GM23338 (cell line): ENCODE results near the gene VAV3. TPM values are rescaled to one million over a fixed set of nuclear protein-coding genes. Genes with fewer than 3 reads are reported as not detected.
A peak's percentile ranks its signal among the peaks of the same experiment; 100 is the strongest.

Source experiments
- ATAC-seq: fragments of 200-7000 bp; cut with Tn5 transposase; 3 replicates; pipeline ENCODE4 v1.9.1; 2020
- DNase-seq: peaks from one replicate; pipeline ENCODE4 v3.0.0-alpha.2; 2015; ENCODE audit warnings: low spot score
- H2AFZ ChIP-seq: fragments of 200-600 bp; sonication (generic); 2 replicates; pipeline ENCODE4 v1.8.0; 2016; ENCODE audit warnings: antibody characterized with exemption, mild to moderate bottlenecking, moderate library complexity
- H3F3A ChIP-seq: fragments of 200-600 bp; sonication (generic); replicated peaks from 2 replicates; pipeline ENCODE4 v1.8.0; 2017; ENCODE audit warnings: antibody characterized with exemption, mixed run types, low read depth
- H3K27ac ChIP-seq: fragments of 200-600 bp; sonication (generic); 2 replicates; pipeline ENCODE4 v1.6.1; 2016; ENCODE audit warnings: low read depth
- H3K27me3 ChIP-seq: fragments of 200-600 bp; sonication (generic); 2 replicates; pipeline ENCODE4 v1.8.0; 2016; ENCODE audit warnings: mild to moderate bottlenecking, mixed run types, moderate library complexity; ENCODE audit not compliant: insufficient read depth
- H3K36me3 ChIP-seq: fragments of 200-600 bp; sonication (generic); 2 replicates; pipeline ENCODE4 v1.8.0; 2016; ENCODE audit warnings: mild to moderate bottlenecking; ENCODE audit not compliant: insufficient read depth
- H3K4me1 ChIP-seq: fragments of 200-600 bp; sonication (generic); 2 replicates; pipeline ENCODE4 v1.8.0; 2016; ENCODE audit warnings: mild to moderate bottlenecking, moderate library complexity; ENCODE audit not compliant: insufficient read depth
- H3K4me2 ChIP-seq: fragments of 200-600 bp; sonication (generic); 2 replicates; pipeline ENCODE4 v1.7.1; 2017; ENCODE audit warnings: mixed run types
- H3K4me3 ChIP-seq: fragments of 200-600 bp; sonication (generic); 2 replicates; pipeline ENCODE4 v1.6.1; 2016; ENCODE audit warnings: mixed run types
- H3K79me2 ChIP-seq: fragments of 200-600 bp; sonication (generic); replicated peaks from 2 replicates; pipeline ENCODE4 v1.8.0; 2017; ENCODE audit warnings: mild to moderate bottlenecking; ENCODE audit not compliant: insufficient read depth
- H3K9me2 ChIP-seq: fragments of 200-600 bp; sonication (generic); 2 replicates; pipeline ENCODE4 v1.8.0; 2017; ENCODE audit not compliant: insufficient read depth
- H4K20me1 ChIP-seq: fragments of 200-600 bp; sonication (generic); replicated peaks from 2 replicates; pipeline ENCODE4 v1.8.0; 2017; ENCODE audit warnings: mild to moderate bottlenecking; ENCODE audit not compliant: insufficient read depth
- H3K27ac Mint-ChIP-seq: 2 replicates; pipeline ENCODE4 v1.8.0; 2020; ENCODE audit warnings: inconsistent platforms, mild to moderate bottlenecking, moderate library complexity, mixed read lengths
- H3K27me3 Mint-ChIP-seq: 3 replicates; pipeline ENCODE4 v1.8.0; 2022; ENCODE audit warnings: low read depth, mild to moderate bottlenecking, moderate library complexity, mixed read lengths, inconsistent platforms; ENCODE audit not compliant: insufficient read depth, poor library complexity
- H3K36me3 Mint-ChIP-seq: 3 replicates; pipeline ENCODE4 v1.8.0; 2021; ENCODE audit warnings: low read depth, mild to moderate bottlenecking, inconsistent platforms, moderate library complexity, mixed read lengths
- H3K4me1 Mint-ChIP-seq: 3 replicates; pipeline ENCODE4 v1.8.0; 2020; ENCODE audit warnings: mild to moderate bottlenecking, inconsistent platforms, mixed read lengths
- H3K4me3 Mint-ChIP-seq: 3 replicates; pipeline ENCODE4 v1.8.0; 2021; ENCODE audit warnings: moderate library complexity, mild to moderate bottlenecking, inconsistent platforms, mixed read lengths
- H3K9me3 Mint-ChIP-seq: 3 replicates; pipeline ENCODE4 v1.8.0; 2020; ENCODE audit warnings: moderate library complexity, mild to moderate bottlenecking, inconsistent platforms, mixed read lengths
- CREB1 ChIP-seq: fragments of 250-450 bp; sonication (Bioruptor Pico); IDR thresholded peaks from 2 replicates; pipeline ENCODE4 v1.5.0; 2020; ENCODE audit warnings: low read depth, mild to moderate bottlenecking, moderate library complexity
- ETS1 ChIP-seq: IDR thresholded peaks from 2 replicates; pipeline ENCODE4 v1.6.1; 2016; ENCODE audit warnings: antibody characterized with exemption
- EZH2 ChIP-seq: fragments of 200-600 bp; sonication (generic); IDR thresholded peaks from one replicate; pipeline ENCODE4 v1.8.0; 2017; ENCODE audit warnings: antibody characterized with exemption, mild to moderate bottlenecking, low read depth; ENCODE audit not compliant: unreplicated experiment
- EZH2phosphoT487 ChIP-seq: fragments of 200-600 bp; sonication (generic); IDR thresholded peaks from one replicate; pipeline ENCODE4 v1.8.1; 2018; ENCODE audit warnings: antibody characterized with exemption; ENCODE audit not compliant: unreplicated experiment
- JUNB ChIP-seq: IDR thresholded peaks from one replicate; pipeline ENCODE4 v1.6.1; 2016; ENCODE audit warnings: antibody characterized with exemption; ENCODE audit not compliant: unreplicated experiment
- NANOG ChIP-seq: IDR thresholded peaks from 2 replicates; pipeline ENCODE4 v1.6.1; 2016; ENCODE audit warnings: antibody characterized with exemption, borderline replicate concordance
- POLR2AphosphoS5 ChIP-seq: IDR thresholded peaks from 2 replicates; pipeline ENCODE4 v1.6.1; 2016; ENCODE audit warnings: antibody characterized with exemption, low read depth
- STAT1 ChIP-seq: IDR thresholded peaks from one replicate; pipeline ENCODE4 v1.6.1; 2016; ENCODE audit warnings: antibody characterized with exemption; ENCODE audit not compliant: unreplicated experiment
- ZNF114 ChIP-seq: fragments of 250-450 bp; sonication (Bioruptor Pico); IDR thresholded peaks from 2 replicates; pipeline ENCODE4 v1.5.0; 2020; ENCODE audit warnings: mild to moderate bottlenecking, moderate library complexity
- ZNF331 ChIP-seq: fragments of 250-450 bp; sonication (Bioruptor Pico); IDR thresholded peaks from 2 replicates; pipeline ENCODE4 v1.5.0; 2020; ENCODE audit warnings: low read depth, mild to moderate bottlenecking, moderate library complexity
- polyA plus RNA-seq: library from polyadenylated mRNA; unstranded; fragments of >200 nt; fragmentation: Nextera tagmentation; extraction: Ambion mirVana; gene quantifications from 2 replicates; pipeline ENCODE4 v1.2.1, GENCODE V29; 2016
- total RNA-seq: library from RNA; depleted of rRNA; stranded (reverse); fragments of >200 nt; shearing (Covaris generic); gene quantifications from 2 replicates; pipeline ENCODE4 v1.2.3, GENCODE V29; 2014
- TF ChIP-seq, protein P1 (sequence below): fragments of 250-450 bp; sonication (Bioruptor Pico); IDR thresholded peaks from 2 replicates; pipeline ENCODE4 v1.5.0; 2020; ENCODE audit warnings: mild to moderate bottlenecking, moderate library complexity
- TF ChIP-seq, protein P2 (sequence below): IDR thresholded peaks from one replicate; pipeline ENCODE4 v1.6.1; 2018; ENCODE audit warnings: antibody characterized with exemption; ENCODE audit not compliant: unreplicated experiment

Gene VAV3
- total and polyA plus RNA-seq, 2 experiments from 2014 or later: 3.0 to 11.3 TPM

DNA sequence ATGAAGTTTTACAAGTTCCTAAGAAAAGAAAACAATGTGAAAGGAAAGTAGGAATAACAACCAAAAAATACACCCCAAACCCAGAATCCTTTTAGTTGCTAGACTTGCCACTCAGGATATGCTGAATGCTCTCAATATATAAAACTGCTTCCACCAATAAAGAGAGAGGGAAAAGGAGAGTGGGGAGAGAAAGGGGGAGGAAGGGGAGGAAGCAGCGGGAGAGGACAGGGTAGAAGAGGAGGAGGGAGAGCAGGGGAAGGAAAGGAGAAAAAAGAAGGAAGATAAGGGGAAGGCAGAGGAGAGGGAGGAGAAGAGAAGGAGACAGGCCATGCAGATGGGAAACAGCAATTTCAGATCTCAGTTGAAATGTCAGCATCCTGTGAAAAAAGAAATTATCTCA is 198.4 kb downstream of the VAV3 start (continued):
- TF ChIP-seq, protein P1, sequence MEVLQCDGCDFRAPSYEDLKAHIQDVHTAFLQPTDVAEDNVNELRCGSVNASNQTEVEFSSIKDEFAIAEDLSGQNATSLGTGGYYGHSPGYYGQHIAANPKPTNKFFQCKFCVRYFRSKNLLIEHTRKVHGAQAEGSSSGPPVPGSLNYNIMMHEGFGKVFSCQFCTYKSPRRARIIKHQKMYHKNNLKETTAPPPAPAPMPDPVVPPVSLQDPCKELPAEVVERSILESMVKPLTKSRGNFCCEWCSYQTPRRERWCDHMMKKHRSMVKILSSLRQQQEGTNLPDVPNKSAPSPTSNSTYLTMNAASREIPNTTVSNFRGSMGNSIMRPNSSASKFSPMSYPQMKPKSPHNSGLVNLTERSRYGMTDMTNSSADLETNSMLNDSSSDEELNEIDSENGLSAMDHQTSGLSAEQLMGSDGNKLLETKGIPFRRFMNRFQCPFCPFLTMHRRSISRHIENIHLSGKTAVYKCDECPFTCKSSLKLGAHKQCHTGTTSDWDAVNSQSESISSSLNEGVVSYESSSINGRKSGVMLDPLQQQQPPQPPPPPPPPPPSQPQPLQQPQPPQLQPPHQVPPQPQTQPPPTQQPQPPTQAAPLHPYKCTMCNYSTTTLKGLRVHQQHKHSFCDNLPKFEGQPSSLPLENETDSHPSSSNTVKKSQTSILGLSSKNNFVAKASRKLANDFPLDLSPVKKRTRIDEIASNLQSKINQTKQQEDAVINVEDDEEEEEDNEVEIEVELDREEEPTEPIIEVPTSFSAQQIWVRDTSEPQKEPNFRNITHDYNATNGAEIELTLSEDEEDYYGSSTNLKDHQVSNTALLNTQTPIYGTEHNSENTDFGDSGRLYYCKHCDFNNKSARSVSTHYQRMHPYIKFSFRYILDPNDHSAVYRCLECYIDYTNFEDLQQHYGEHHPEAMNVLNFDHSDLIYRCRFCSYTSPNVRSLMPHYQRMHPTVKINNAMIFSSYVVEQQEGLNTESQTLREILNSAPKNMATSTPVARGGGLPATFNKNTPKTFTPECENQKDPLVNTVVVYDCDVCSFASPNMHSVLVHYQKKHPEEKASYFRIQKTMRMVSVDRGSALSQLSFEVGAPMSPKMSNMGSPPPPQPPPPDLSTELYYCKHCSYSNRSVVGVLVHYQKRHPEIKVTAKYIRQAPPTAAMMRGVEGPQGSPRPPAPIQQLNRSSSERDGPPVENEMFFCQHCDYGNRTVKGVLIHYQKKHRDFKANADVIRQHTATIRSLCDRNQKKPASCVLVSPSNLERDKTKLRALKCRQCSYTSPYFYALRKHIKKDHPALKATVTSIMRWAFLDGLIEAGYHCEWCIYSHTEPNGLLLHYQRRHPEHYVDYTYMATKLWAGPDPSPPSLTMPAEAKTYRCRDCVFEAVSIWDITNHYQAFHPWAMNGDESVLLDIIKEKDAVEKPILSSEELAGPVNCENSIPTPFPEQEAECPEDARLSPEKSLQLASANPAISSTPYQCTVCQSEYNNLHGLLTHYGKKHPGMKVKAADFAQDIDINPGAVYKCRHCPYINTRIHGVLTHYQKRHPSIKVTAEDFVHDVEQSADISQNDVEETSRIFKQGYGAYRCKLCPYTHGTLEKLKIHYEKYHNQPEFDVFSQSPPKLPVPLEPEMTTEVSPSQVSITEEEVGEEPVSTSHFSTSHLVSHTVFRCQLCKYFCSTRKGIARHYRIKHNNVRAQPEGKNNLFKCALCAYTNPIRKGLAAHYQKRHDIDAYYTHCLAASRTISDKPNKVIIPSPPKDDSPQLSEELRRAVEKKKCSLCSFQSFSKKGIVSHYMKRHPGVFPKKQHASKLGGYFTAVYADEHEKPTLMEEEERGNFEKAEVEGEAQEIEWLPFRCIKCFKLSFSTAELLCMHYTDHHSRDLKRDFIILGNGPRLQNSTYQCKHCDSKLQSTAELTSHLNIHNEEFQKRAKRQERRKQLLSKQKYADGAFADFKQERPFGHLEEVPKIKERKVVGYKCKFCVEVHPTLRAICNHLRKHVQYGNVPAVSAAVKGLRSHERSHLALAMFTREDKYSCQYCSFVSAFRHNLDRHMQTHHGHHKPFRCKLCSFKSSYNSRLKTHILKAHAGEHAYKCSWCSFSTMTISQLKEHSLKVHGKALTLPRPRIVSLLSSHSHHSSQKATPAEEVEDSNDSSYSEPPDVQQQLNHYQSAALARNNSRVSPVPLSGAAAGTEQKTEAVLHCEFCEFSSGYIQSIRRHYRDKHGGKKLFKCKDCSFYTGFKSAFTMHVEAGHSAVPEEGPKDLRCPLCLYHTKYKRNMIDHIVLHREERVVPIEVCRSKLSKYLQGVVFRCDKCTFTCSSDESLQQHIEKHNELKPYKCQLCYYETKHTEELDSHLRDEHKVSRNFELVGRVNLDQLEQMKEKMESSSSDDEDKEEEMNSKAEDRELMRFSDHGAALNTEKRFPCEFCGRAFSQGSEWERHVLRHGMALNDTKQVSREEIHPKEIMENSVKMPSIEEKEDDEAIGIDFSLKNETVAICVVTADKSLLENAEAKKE: no peak
- no peak for TF ChIP-seq EZH2phosphoT487

DNA sequence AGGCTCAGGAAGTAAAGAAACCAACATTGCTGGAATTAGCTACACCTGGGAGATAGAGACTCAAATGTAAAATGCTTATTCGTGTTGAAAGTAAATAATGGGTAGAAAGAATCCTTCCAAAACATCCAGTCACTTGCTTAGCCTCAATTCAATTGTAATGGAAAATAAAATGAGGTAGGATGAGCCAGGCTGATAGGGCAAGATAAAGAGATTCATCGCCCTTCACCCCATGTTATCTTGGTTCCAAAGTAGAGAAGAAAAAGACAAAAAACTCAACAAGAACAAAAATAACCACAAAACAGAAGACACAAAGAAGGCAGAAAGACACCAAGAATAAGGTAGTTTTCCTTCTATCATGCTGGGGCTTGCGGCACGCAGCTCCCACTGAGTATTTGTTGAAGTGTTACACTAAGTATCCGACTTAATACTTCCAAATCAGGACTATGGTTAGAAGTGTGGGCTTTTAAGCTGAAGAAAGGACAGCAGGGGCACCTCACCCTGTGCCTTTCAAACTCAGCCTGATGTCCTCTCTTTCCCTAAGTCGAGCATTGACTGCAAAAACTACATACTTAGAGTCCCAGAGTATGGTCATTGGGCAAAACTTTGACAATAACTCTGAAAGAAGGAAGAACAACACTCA is 202.1 kb downstream of the VAV3 start:
- Histone ChIP-seq H3K4me1 (peaks cover 21% of the 10 kb centered on the region), H3K4me3 (no peak overlapping the region), H3K27ac (peak overlapping the region; percentile 40; the same call in 1 of the 2 replicates), H3K27me3 (no peaks in the 10 kb centered on the region), H3K9me2 (no peaks in the 10 kb centered on the region), H3K79me2 (no peaks in the 10 kb centered on the region), H3K36me3 (no peaks in the 10 kb centered on the region), H4K20me1 (no peaks in the 10 kb centered on the region), H3K4me2 (peak overlapping the region; percentile 2; the same call in 1 of the 2 replicates), H2AFZ (no peak overlapping the region), H3F3A (no peaks in the 10 kb centered on the region)
- no peaks in the 10 kb centered on the region for H3K9me3 Mint-ChIP-seq
- H3K4me1 Mint-ChIP-seq: peaks cover 33% of the 10 kb centered on the region; the same call in 2 of the 3 replicates
- DNase-seq (peak; percentile 18), ATAC-seq (peak; percentile 90)
- peak overlapping the region; percentile 19; the same call in 1 of the 3 replicates for H3K4me3 Mint-ChIP-seq
- H3K36me3 Mint-ChIP-seq: no peaks in the 10 kb centered on the region
- peaks cover 4% of the 10 kb centered on the region for H3K27me3 Mint-ChIP-seq
- H3K27ac Mint-ChIP-seq: 0 out of 2 replicates have a peak overlapping the region, but pooled peaks have one; percentile 6
- no peak for TF ChIP-seq EZH2phosphoT487
- TF ChIP-seq STAT1: no peak
- TF ChIP-seq CREB1 (CRISPR knock-in tag): no peak
- no peak for TF ChIP-seq POLR2AphosphoS5
- TF ChIP-seq ZNF114 (CRISPR knock-in tag): no peak
- TF ChIP-seq ZNF331 (CRISPR knock-in tag): no peak
- no peak for TF ChIP-seq JUNB
- TF ChIP-seq, protein P2, sequence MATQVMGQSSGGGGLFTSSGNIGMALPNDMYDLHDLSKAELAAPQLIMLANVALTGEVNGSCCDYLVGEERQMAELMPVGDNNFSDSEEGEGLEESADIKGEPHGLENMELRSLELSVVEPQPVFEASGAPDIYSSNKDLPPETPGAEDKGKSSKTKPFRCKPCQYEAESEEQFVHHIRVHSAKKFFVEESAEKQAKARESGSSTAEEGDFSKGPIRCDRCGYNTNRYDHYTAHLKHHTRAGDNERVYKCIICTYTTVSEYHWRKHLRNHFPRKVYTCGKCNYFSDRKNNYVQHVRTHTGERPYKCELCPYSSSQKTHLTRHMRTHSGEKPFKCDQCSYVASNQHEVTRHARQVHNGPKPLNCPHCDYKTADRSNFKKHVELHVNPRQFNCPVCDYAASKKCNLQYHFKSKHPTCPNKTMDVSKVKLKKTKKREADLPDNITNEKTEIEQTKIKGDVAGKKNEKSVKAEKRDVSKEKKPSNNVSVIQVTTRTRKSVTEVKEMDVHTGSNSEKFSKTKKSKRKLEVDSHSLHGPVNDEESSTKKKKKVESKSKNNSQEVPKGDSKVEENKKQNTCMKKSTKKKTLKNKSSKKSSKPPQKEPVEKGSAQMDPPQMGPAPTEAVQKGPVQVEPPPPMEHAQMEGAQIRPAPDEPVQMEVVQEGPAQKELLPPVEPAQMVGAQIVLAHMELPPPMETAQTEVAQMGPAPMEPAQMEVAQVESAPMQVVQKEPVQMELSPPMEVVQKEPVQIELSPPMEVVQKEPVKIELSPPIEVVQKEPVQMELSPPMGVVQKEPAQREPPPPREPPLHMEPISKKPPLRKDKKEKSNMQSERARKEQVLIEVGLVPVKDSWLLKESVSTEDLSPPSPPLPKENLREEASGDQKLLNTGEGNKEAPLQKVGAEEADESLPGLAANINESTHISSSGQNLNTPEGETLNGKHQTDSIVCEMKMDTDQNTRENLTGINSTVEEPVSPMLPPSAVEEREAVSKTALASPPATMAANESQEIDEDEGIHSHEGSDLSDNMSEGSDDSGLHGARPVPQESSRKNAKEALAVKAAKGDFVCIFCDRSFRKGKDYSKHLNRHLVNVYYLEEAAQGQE: no peak
- TF ChIP-seq ETS1: no peak
- TF ChIP-seq NANOG: no peak
- no peak for TF ChIP-seq EZH2
